ENCODE results near the gene ZHX3. TPM values are rescaled to one million over a fixed set of nuclear protein-coding genes. Genes with fewer than 3 reads are reported as not detected.
"Not testable (repeated sequence)": the region's sequence is repeated elsewhere in the genome, so short reads cannot be mapped to it uniquely, and the experiment has no call there.

Gene ZHX3
- total RNA-seq, 2 donors from 2014 or later: 19.9 to 25.6 TPM

DNA sequence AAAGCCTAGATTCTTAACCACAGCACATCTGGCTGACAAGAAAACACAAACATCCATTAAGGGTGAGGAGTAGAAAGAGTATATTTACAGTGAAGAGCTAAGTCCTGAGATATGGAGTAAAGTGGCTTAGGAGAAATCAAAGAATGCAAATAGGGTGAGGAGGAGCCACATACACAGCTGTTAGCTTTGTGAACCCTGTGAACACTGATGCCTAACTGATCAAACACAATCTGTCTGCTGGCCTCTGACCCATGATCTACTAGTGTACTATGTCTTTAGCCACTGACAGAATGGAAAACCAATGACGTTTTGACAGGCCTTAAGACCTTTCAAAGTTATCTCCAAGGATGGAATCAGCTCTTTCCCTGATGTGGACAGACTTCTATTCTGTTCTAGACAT, 75.2 kb downstream of the ZHX3 start:
- no peak overlapping the region for H3K9ac ChIP-seq (ENCODE audit: low read depth in 2 of 2, low read length in 2 of 2)
- intact Hi-C loops (cut with DNase I): no loop called here
- no peaks in the 10 kb centered on the region for H3K36me3 ChIP-seq
- H3K4me1 ChIP-seq: peaks cover 3% of the 10 kb centered on the region
- no peak for DNase-seq
- no peak overlapping the region for H3K27ac ChIP-seq
- no peaks in the 10 kb centered on the region for H3K27me3 ChIP-seq
- TF ChIP-seq, protein P1, sequence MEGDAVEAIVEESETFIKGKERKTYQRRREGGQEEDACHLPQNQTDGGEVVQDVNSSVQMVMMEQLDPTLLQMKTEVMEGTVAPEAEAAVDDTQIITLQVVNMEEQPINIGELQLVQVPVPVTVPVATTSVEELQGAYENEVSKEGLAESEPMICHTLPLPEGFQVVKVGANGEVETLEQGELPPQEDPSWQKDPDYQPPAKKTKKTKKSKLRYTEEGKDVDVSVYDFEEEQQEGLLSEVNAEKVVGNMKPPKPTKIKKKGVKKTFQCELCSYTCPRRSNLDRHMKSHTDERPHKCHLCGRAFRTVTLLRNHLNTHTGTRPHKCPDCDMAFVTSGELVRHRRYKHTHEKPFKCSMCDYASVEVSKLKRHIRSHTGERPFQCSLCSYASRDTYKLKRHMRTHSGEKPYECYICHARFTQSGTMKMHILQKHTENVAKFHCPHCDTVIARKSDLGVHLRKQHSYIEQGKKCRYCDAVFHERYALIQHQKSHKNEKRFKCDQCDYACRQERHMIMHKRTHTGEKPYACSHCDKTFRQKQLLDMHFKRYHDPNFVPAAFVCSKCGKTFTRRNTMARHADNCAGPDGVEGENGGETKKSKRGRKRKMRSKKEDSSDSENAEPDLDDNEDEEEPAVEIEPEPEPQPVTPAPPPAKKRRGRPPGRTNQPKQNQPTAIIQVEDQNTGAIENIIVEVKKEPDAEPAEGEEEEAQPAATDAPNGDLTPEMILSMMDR (IDR thresholded peaks at IDR 0.05): no peak
- H3K4me3 ChIP-seq: no peak overlapping the region
- H3K9me3 ChIP-seq: no peaks in the 10 kb centered on the region

DNA sequence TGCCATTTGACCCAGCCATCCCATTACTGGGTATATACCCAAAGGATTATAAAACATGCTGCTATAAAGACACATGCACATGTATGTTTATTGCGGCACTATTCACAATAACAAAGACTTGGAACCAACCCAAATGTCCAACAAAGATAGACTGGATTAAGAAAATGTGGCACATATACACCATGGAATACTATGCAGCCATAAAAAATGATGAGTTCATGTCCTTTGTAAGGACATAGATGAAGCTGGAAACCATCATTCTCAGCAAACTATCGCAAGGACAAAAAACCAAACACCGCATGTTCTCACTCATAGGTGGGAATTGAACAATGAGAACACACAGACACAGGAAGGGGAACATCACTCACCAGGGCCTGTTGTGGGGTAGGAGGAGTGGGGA, 80.3 kb downstream of the ZHX3 start:
- DNase-seq; H3K4me1 ChIP-seq; H3K27ac ChIP-seq; H3K4me3 ChIP-seq; H3K9ac ChIP-seq (ENCODE audit: low read depth in 2 of 2, low read length in 2 of 2); intact Hi-C loops (cut with DNase I); H3K9me3 ChIP-seq; H3K36me3 ChIP-seq; H3K27me3 ChIP-seq: not testable (repeated sequence)

DNA sequence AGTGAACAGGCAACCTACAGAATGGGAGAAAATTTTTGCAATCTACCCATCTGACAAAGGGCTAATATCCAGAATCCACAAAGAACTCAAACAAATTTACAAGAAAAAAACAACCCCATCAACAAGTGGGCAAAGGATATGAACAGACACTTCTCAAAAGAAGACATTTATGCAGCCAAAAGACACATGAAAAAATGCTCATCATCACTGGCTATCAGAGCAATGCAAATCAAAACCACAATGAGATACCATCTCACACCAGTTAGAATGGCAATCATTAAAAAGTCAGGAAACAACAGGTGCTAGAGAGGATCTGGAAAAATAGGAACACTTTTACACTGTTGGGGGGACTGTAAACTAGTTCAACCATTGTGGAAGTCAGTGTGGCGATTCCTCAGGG, 80.7 kb downstream of the ZHX3 start:
- H3K4me1 ChIP-seq; intact Hi-C loops (cut with DNase I); H3K27ac ChIP-seq: not testable (repeated sequence)

DNA sequence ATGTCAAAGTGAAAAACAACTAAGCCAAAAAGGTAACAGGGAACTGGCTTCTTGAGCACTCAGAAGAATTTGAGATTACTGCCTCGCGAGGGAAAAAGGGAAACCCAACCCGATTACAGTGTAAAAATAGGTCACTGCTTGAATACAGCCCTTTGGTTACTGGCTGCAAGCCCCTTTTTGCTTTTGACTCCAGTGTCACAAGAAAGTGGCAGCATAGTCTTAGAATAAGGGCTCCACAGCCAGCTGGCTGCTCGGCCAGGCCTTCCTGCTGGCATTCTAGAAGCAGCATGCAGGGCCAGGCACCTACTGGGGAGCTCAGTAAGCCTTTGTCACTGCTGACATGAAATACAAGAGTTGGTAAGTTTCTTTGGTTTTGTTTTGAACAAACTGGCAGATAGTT, 83.0 kb downstream of the ZHX3 start:
- H3K9ac ChIP-seq (ENCODE audit: low read depth in 2 of 2, low read length in 2 of 2): no peak overlapping the region
- no peak overlapping the region for H3K4me3 ChIP-seq
- DNase-seq: no peak
- H3K9me3 ChIP-seq: no peaks in the 10 kb centered on the region
- no peaks in the 10 kb centered on the region for H3K36me3 ChIP-seq
- TF ChIP-seq, protein P1 (IDR thresholded peaks at IDR 0.05): no peak
- H3K4me1 ChIP-seq: no peaks in the 10 kb centered on the region
- no peaks in the 10 kb centered on the region for H3K27me3 ChIP-seq
- intact Hi-C loops (cut with DNase I): loop anchor here (5.0 kb wide), 1 partner anchor 103 kb away; no protein-coding TSS in a partner anchor
- H3K27ac ChIP-seq: no peak overlapping the region

More for the DNA sequence above, 80.7 kb downstream of the ZHX3 start:
- H3K9me3 ChIP-seq; H3K36me3 ChIP-seq; H3K9ac ChIP-seq (ENCODE audit: low read depth in 2 of 2, low read length in 2 of 2); H3K27me3 ChIP-seq; H3K4me3 ChIP-seq; DNase-seq: not testable (repeated sequence)

DNA sequence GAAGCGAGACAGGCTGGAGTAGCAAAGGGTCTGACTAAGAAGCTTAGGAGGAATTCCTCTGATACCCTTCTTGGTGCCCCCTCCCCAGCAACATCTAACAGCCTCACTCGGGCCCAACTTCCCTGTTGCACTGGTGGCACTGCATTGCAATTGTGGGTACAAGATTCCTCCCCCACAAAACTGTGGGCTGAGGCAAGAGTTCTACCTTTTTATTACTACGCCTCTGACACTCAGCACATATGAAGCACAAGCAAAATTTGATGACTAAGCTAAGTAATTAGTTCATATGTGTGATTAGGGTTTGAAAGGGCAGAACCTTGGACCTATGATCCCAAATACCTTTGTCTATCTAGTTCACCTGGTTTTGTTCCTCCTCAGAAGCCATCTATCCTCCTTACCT, 83.5 kb downstream of the ZHX3 start:
- no peak overlapping the region for H3K4me3 ChIP-seq
- no peak overlapping the region for H3K27ac ChIP-seq
- H3K9ac ChIP-seq (ENCODE audit: low read depth in 2 of 2, low read length in 2 of 2): no peak overlapping the region
- H3K27me3 ChIP-seq: no peaks in the 10 kb centered on the region
- no peak for DNase-seq
- intact Hi-C loops (cut with DNase I): loop anchor here (5.0 kb wide), 1 partner anchor 103 kb away; no protein-coding TSS in a partner anchor
- TF ChIP-seq, protein P1 (IDR thresholded peaks at IDR 0.05): no peak
- H3K4me1 ChIP-seq: no peaks in the 10 kb centered on the region
- H3K9me3 ChIP-seq: no peaks in the 10 kb centered on the region
- H3K36me3 ChIP-seq: no peaks in the 10 kb centered on the region

DNA sequence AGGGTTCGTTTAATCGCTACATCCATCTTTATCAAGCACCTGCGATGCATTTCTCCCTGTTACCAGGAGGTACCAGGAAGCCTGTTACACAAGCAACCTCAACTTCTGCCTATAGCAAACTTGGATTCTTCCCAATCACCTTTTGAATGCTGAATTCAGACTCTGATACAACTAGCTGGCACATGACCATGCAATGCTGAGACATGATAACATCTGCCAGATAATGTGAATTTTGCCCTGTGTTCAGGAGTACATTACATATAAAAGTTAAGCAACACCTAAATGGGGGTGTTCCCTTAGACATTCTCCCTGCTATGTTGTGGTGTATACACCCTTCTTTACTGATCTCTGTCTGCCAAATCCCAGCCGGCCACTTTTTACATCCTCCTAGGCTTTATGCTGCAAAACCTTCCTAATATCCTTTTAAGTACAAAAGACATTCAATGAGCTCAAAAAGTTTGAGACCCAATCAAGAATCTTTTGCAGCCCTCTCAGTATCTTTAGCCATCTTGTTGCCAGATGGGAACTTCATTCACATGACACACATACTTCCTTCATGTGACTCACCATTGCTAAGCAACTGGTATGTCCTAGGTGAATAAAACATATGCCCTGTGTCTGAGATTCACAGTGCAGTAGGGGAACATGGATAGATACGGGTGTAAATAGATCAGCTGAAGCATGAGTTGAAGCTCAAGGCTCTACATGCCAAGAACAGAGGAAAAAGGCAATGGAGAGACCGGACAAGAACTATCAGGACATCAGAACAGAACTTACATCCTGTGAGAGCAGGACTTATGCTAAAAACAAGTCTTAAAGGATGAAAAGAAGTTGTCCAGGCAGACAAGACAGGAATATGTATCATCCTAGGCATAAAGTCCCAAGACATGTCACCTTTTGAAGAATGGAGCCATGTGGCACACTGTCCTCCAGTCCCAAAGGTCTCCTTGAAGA, 84.3 kb downstream of the ZHX3 start:
- H3K9ac ChIP-seq (ENCODE audit: low read depth in 2 of 2, low read length in 2 of 2): no peak overlapping the region
- no peak overlapping the region for H3K4me3 ChIP-seq
- DNase-seq: no peak
- H3K9me3 ChIP-seq: no peaks in the 10 kb centered on the region
- intact Hi-C loops (cut with DNase I): loop anchor here (5.0 kb wide), 1 partner anchor 104 kb away; no protein-coding TSS in a partner anchor
- H3K36me3 ChIP-seq: no peaks in the 10 kb centered on the region
- no peaks in the 10 kb centered on the region for H3K27me3 ChIP-seq
- H3K27ac ChIP-seq: no peak overlapping the region
- TF ChIP-seq, protein P1 (IDR thresholded peaks at IDR 0.05): no peak
- no peaks in the 10 kb centered on the region for H3K4me1 ChIP-seq

Measured in colonic mucosa (tissue), 4 donors.